GM19239 (cell line): ENCODE results near the gene TNIK.
"Not testable (repeated sequence)": the region's sequence is repeated elsewhere in the genome, so short reads cannot be mapped to it uniquely, and the experiment has no call there.

Experiments
- DNase-seq: peaks from one replicate; pipeline ENCODE4 v3.0.0; 2011; ENCODE audit warnings: low spot score; ENCODE audit not compliant: insufficient read length
- FAIRE-seq: peaks from 2 replicates; lab custom pipeline; 2011; peaks lifted over from hg19 to GRCh38; lab: Jason Lieb, UNC

TNIK gene

GRCh38 chr3:171301998-171302397, 158.2 kb downstream of the TNIK start:
- FAIRE-seq (peak; percentile 18), DNase-seq (no peak)

- FAIRE-seq (no peak), DNase-seq (no peak)
Observed at GRCh38 chr3:171301002-171301401, 159.2 kb downstream of the TNIK start.

DNA sequence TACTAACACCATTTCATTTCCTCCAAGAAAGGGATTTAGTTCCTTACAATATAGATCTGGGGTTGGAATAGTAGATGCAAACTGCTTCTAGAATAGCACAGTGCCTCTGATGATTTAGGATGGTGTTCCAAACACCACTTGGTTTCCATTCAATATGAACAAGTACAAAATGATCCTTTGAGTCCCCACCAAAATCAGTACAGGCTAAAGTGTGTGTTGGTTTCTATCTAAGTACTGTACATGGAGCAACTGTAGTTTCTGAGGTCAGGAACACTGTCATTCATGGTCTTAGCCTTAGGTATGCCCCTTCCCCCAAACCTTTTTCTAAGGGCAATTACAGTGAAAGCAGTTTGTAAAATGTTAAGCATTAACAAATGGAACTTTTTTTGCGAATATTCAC, 162.3 kb downstream of the TNIK start:
- DNase-seq (no peak), FAIRE-seq (peak; percentile 28)

DNA sequence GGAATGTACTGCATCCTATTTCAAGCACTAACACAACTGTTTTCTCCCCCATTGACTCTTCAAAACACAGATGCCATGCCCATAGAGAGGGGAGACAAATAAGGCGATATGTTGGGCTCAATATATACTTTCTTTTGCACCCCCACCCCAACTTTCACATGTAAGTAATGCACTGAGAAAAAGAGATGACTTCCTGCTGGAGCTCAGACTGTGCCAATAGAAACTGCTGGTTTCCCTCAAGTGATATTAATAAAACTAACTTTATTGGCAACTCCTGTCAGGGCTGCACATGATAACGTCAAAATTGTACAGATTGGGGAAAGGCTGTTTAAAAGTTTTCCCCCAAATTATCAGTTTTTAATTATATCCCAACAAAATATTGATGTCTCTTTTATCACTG, 163.0 kb downstream of the TNIK start:
- FAIRE-seq (no peak), DNase-seq (no peak)

DNA sequence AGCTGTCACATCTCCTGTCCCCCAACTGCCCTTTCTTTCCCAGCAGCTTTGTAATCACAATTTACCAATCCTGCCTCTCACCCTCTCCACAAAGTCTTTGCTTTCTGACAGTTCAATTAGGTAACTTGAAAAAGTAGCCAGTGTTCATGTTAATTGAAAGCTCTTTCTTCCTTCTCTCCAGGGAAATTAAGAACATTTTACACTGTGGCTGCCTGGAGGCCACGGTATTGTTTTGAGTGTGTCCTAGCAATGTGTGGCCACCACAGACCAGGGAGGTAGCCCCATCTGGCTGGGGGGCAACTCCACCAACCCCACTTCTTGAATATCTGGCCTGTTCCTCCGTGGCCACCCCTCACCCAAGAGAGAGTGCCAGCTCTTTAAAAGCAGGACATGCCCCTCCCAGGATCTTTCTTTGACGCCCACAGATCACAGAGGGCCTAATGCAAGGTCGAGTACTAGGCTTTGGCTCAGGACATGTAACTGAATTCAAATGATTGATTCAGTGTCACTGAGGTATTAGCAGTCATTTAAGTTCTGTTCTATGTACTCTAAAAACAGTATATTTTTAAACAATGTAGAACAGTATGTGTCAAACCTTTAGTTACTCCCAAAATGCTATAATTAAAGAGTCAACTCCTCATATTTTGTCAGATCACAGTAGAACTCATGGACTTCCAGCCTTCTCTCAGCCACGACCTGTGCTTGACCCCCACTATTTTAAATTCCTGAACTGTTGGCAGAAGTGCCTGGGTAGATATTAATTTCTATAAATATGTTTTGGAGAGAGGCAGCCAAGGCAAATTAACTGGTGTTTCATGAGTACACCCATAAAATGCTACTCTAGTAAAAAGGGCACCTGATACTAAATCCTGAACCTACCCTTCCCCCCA, 164.5 kb downstream of the TNIK start:
- DNase-seq = no peak
- FAIRE-seq = peak; percentile 49

DNA sequence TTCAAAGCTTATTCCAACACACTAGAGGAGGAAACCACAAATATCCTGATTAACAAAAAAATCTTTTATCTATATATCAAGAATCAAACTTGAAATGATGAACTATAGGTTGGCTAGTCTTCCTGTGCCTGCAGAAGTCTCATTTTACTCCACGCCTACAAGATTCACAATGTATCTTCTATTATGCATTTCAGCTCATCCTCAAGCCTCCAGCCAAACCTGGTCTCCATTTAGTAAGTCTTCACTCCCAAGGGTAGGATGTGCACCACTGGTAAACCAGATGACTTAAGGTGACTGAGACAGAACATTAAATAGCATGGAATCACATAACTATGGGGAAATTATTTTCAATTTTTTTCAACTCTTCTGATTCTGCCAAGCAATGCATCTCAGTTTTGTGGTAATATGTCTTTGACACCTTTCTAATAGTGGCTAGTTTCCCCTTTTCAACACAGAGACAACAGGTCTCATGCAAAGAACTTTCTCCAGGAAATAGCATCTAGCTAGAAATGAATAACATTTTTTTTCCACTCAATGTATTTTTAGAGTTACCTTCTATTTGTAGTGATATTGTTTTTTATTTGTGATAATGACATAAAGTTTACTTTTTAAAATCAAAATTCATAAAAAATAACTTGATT, 166.9 kb downstream of the TNIK start:
- peak; percentile 71 for FAIRE-seq
- DNase-seq = no peak

- FAIRE-seq (peak; percentile 28), DNase-seq (no peak)
Observed at GRCh38 chr3:171290680-171291079, 169.5 kb downstream of the TNIK start.

GRCh38 chr3:171289291-171289690, 170.9 kb downstream of the TNIK start:
- FAIRE-seq (no peak), DNase-seq (no peak)

- DNase-seq, FAIRE-seq: not testable (repeated sequence)
Observed at GRCh38 chr3:171287761-171288160, 172.4 kb downstream of the TNIK start.

GRCh38 chr3:171286580-171287249, 173.5 kb downstream of the TNIK start:
- FAIRE-seq = peak; percentile 93

DNA sequence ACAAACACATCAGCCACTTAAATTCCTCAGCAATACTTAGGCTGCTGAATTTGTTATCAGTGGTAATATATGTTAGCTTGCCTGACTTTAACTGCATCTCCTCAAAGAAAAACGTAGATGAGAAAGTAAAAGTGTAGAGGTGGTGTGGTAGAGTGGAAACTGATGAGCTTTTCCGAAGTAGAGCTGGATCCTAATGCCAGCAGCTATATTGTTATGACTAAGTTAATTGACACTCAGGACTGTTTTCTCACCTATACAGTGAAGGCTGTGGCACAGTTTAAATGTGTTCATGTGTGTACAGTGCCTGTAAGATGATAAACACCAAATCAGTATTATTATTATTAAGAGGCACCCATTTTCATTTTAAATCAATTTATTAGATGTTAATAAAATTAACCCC, 174.9 kb downstream of the TNIK start:
- no peak for DNase-seq
- peak; percentile 95 for FAIRE-seq

More at GRCh38 chr3:171286580-171287249, 173.5 kb downstream of the TNIK start:
- DNase-seq = no peak

- DNase-seq = no peak
- FAIRE-seq = peak; percentile 89
Observed at GRCh38 chr3:171284308-171285075, 175.7 kb downstream of the TNIK start.

- DNase-seq (no peak), FAIRE-seq (no peak)
Observed at GRCh38 chr3:171283848-171284222, 176.4 kb downstream of the TNIK start.

DNA sequence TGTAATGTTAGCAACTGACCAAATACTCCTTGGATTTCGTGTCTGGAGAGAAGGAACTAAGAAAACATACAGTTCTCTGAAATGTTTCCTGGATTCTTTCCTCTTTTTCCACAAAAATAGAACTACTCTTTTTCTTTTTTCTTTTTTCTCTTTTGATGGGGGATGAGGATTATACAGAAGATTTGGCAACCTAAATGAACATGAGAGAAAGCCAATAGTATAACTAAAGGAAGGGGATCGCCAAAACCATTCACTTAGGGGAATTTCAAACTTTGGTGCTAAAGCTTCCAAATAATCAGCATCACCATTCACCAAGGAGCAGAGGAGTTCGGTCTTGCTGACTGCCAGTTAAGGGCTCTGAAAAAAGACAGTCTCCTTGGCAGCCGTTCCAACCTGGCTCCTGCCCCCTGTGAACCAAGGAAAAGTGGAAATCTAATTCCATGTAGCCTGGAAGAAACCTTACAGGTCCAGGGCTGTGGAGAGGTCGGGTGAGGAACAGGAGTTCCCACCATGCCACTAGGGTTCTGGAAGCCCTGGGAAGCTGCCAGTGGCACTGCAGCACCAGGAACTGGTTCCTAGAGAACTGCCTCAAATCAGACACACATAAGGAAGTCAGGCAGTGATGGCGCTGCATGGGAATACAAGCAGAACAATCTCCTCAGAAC, 176.9 kb downstream of the TNIK start:
- no peak for DNase-seq
- FAIRE-seq = no peak

DNA sequence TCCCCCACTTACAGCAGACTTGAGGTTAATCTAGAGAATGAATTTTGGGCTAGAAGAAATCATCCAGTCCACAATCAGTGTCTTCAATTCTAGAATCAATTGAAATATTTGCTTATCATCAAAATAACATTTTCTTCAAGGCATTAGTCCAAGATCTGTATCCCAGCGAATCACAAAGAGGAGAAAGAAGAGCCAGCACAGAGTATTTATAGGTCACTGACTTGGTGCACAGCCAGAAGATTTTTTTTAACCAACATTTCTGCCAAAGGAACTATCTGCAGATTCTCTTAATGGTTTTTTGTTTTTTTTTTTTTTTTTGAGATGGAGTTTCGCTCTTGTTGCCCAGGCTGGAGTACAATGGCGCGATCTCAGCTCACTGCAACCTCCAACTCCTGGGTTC, 178.2 kb downstream of the TNIK start:
- FAIRE-seq (no peak), DNase-seq (no peak)

DNA sequence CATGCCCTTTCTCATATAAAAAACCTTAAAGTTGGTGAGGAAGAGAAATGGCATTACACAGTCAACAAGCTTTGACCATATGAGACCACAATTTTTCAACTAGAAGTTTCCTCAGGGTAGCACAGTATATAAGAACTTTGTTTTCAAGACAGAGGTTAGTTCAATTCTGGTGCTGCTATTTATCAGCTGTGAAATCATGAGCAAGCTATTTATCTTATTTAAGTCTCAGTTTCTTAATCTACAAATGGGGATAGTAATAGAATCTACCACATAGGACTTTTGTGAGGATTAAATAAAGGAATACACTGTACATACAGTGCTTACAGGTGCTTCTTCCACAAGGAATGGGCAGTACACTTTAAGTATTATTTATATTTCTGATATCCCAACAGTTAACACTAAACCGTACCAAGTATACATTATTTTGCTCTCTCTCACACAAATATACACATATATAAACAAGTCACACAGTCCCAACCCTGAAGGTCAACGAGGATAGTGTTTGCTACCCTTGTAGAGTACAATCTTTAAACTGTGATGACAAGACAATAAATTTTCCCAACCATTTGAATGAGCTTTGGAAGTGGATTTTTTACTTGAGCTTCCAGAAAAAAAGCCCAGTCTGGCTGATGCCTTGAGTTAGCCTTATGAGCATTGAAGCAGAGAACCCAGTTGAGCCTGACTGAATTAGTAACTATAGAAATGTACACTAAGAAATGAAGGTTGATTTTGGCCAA, 178.8 kb downstream of the TNIK start:
- FAIRE-seq (peak; percentile 91), DNase-seq (no peak)

- FAIRE-seq = peak; percentile 79
- DNase-seq = no peak
Observed at GRCh38 chr3:171279972-171280371, 180.2 kb downstream of the TNIK start.

GRCh38 chr3:171278299-171278590, 182.0 kb downstream of the TNIK start:
- peak; percentile 84 for FAIRE-seq

More at GRCh38 chr3:171278299-171278590, 182.0 kb downstream of the TNIK start:
- DNase-seq = no peak
